ENCODE results near the gene PKD2L2. TPM values are rescaled to one million over a fixed set of nuclear protein-coding genes. Genes with fewer than 3 reads are reported as not detected.

PKD2L2 gene
- polyA plus RNA-seq, 2 of the 4 experiments (the other 2 are of a cell fraction) = 0.04 to 0.05 TPM

DNA sequence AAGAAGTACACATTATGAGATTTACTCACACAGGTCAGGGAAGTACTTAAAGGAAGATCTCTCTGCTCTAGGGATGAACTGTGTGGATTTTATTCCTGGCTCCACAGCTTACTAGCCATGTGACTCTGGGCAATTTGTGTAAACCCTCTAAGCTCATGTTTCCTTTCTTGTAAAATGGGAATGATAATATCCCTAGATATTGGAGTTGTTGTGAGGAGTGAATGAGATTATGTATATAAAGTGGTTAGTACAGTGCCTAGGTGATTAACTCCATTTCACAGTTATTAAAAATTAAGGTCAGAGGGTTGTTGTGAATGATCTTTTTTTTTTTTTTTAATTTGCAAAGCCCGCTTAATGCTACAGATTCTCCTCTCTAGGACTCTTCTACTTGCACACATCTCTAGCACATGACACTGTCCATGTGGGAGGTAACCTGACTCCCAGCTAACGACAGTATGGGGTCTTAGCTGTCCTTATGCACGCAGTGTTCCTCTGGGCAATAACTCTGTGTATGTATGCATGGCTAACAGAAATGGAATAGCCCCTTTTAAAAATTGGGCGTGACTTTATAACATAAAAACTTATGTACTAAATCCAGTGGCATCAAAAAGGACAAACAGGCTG, 45.5 kb upstream of the PKD2L2 start:
- ChIA-PET CTCF (interaction anchor here (0.6 to 1.0 kb wide), 2 partner anchors 57 to 157 kb away, joined by 3 to 4 read pairs; no protein-coding TSS in a partner anchor), POLR2A (no interaction called here)
- ATAC-seq (no peak), DNase-seq (ENCODE audit: low read depth in 1 of 2, low spot score in 1 of 2) (no peak), FAIRE-seq (no peak)
- H3K4me3 ChIP-seq = no peak overlapping the region
- no peaks in the 10 kb centered on the region for H3K9me3 ChIP-seq
- H3K4me1 ChIP-seq = peaks cover 6% of the 10 kb centered on the region; the same call in 2 of the 3 replicates
- H3K4me2 ChIP-seq = no peak overlapping the region
- 81% methylated on average over 4 of the region's 4 CpGs for WGBS (ENCODE audit: missing lambda C conversion rate)
- H3K27ac ChIP-seq = no peak overlapping the region
- TF ChIP-seq, protein P1, sequence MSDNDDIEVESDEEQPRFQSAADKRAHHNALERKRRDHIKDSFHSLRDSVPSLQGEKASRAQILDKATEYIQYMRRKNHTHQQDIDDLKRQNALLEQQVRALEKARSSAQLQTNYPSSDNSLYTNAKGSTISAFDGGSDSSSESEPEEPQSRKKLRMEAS (IDR thresholded peaks at IDR 0.05) = no peak
- no peak for TF ChIP-seq RAD21 (conservative IDR thresholded peaks at IDR 0.05 in 1 of 2, IDR thresholded peaks at IDR 0.05 in 1 of 2)
- TF ChIP-seq, protein P2, sequence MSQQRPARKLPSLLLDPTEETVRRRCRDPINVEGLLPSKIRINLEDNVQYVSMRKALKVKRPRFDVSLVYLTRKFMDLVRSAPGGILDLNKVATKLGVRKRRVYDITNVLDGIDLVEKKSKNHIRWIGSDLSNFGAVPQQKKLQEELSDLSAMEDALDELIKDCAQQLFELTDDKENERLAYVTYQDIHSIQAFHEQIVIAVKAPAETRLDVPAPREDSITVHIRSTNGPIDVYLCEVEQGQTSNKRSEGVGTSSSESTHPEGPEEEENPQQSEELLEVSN (IDR thresholded peaks at IDR 0.05; ENCODE audit: borderline replicate concordance, low read depth) = no peak
- no peak for TF ChIP-seq JUN (IDR thresholded peaks at IDR 0.05)
- TF ChIP-seq, protein P3, sequence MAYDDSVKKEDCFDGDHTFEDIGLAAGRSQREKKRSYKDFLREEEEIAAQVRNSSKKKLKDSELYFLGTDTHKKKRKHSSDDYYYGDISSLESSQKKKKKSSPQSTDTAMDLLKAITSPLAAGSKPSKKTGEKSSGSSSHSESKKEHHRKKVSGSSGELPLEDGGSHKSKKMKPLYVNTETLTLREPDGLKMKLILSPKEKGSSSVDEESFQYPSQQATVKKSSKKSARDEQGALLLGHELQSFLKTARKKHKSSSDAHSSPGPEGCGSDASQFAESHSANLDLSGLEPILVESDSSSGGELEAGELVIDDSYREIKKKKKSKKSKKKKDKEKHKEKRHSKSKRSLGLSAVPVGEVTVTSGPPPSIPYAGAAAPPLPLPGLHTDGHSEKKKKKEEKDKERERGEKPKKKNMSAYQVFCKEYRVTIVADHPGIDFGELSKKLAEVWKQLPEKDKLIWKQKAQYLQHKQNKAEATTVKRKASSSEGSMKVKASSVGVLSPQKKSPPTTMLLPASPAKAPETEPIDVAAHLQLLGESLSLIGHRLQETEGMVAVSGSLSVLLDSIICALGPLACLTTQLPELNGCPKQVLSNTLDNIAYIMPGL (CRISPR knock-in tag; IDR thresholded peaks at IDR 0.05; ENCODE audit: borderline replicate concordance) = no peak
- TF ChIP-seq, protein P4, sequence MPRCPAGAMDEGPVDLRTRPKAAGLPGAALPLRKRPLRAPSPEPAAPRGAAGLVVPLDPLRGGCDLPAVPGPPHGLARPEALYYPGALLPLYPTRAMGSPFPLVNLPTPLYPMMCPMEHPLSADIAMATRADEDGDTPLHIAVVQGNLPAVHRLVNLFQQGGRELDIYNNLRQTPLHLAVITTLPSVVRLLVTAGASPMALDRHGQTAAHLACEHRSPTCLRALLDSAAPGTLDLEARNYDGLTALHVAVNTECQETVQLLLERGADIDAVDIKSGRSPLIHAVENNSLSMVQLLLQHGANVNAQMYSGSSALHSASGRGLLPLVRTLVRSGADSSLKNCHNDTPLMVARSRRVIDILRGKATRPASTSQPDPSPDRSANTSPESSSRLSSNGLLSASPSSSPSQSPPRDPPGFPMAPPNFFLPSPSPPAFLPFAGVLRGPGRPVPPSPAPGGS (IDR thresholded peaks at IDR 0.05) = no peak
- TF ChIP-seq CEBPB (IDR thresholded peaks at IDR 0.05) = no peak

DNA sequence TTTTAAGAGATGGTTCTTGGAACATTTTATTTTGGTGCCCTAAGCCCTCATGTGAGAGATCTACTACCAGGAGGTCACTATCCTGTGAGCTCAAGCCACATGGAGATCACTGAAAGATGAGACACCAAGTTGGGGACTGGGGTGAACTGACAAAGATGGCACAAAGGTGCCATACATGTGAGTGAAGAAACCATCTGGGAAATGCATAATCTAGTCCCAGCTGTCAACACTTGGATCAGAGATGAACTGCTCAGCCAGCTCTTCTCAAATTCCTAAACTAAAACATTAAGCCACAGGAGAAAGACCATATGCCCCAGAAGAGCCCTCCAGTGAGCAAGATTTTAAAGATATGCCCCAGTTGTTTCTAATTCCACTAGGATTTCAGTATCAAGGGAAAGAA, 43.8 kb upstream of the PKD2L2 start:
- CTCF ChIA-PET = interaction anchor here (1.3 to 2.5 kb wide), 3 partner anchors 11 to 288 kb away, joined by 4 to 18 read pairs (median 6); no protein-coding TSS in a partner anchor
- no peak for ATAC-seq
- TF ChIP-seq FOSL2 (IDR thresholded peaks at IDR 0.05) (no peak), FOSL2 (CRISPR knock-in tag; IDR thresholded peaks at IDR 0.05) (no peak), JUNB (IDR thresholded peaks at IDR 0.05) (no peak), SREBF2 (IDR thresholded peaks at IDR 0.05) (no peak), MYC (IDR thresholded peaks at IDR 0.05; ENCODE audit: borderline replicate concordance, low read length) (no peak), PHF8 (IDR thresholded peaks at IDR 0.05; ENCODE audit: borderline replicate concordance, low read depth) (no peak), MAFK (IDR thresholded peaks at IDR 0.05; ENCODE audit: partially characterized antibody) (no peak), ZSCAN20 (CRISPR knock-in tag; IDR thresholded peaks at IDR 0.05) (no peak), EP300 (IDR thresholded peaks at IDR 0.05) (no peak), CBX8 (IDR thresholded peaks at IDR 0.05) (no peak), ZNF302 (CRISPR knock-in tag; IDR thresholded peaks at IDR 0.05) (no peak), CHD2 (IDR thresholded peaks at IDR 0.05; ENCODE audit: low read length, partially characterized antibody) (no peak), ESRRA (IDR thresholded peaks at IDR 0.05; ENCODE audit: borderline replicate concordance, low read length) (no peak)
- TF ChIP-seq, protein P5, sequence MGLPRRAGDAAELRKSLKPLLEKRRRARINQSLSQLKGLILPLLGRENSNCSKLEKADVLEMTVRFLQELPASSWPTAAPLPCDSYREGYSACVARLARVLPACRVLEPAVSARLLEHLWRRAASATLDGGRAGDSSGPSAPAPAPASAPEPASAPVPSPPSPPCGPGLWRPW (IDR thresholded peaks at IDR 0.05) = no peak
- TF ChIP-seq, protein P6, sequence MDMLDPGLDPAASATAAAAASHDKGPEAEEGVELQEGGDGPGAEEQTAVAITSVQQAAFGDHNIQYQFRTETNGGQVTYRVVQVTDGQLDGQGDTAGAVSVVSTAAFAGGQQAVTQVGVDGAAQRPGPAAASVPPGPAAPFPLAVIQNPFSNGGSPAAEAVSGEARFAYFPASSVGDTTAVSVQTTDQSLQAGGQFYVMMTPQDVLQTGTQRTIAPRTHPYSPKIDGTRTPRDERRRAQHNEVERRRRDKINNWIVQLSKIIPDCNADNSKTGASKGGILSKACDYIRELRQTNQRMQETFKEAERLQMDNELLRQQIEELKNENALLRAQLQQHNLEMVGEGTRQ (IDR thresholded peaks at IDR 0.05) = no peak
- no peak for DNase-seq (ENCODE audit: low read depth in 1 of 2, low spot score in 1 of 2)
- H3K9me3 ChIP-seq = no peaks in the 10 kb centered on the region
- H3K4me2 ChIP-seq = no peak overlapping the region
- POLR2A ChIA-PET = no interaction called here
- no peak overlapping the region for H3K27ac ChIP-seq
- H3K4me3 ChIP-seq = no peak overlapping the region
- FAIRE-seq = no peak
- no peaks in the 10 kb centered on the region for H3K4me1 ChIP-seq

All from A549 (cell line).